SK-N-DZ (cell line): Measurements from ENCODE around the gene NOL7.

ENCODE experiments used
- DNase-seq: peaks from one replicate; pipeline ENCODE4 v3.0.0-alpha.2; 2015; ENCODE audit warnings: low spot score

NOL7 gene

DNA sequence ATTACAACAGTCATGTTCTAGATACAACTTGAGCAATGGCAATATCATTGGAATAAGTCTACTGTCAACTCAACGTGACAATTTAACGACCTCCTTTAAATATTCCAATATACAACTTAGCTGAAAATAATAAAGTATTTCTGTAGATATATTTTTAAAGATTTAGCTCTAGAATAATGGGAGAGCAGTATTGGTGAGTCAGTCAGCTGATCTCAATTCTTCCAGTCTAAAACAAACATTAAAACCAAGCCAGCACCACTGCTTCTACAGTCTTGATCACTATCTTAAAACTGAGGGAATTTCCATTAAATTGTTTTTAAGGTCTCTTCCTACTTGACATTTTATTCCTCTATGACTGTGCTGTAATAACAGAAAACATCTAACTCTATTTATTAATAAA is 38.2 kb downstream of the NOL7 start:
- DNase-seq: no peak

- no peak for DNase-seq
These were observed 39.4 kb downstream of the NOL7 start for GRCh38 chr6:13654496-13654895.

- DNase-seq: no peak
These were observed 40.6 kb downstream of the NOL7 start for GRCh38 chr6:13655700-13656099.

DNA sequence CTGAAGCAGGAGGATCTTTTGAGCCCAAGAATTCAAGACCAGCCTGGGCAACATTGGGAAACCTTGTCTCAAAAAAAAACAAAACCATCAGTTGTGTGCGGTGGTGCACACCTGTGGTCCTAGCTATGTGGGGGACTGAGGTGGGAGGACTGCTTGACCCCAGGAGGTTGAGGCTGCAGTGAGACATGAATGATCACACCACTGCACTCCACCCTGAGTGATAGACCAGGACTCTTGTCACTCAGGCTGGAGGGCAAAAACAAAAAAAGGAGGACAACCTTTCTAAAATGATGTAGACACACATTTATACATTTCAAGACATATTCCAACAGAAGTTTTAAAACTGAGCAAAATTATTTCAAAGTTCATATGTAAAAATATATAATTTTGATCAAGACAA is 45.1 kb downstream of the NOL7 start:
- DNase-seq: no peak

DNA sequence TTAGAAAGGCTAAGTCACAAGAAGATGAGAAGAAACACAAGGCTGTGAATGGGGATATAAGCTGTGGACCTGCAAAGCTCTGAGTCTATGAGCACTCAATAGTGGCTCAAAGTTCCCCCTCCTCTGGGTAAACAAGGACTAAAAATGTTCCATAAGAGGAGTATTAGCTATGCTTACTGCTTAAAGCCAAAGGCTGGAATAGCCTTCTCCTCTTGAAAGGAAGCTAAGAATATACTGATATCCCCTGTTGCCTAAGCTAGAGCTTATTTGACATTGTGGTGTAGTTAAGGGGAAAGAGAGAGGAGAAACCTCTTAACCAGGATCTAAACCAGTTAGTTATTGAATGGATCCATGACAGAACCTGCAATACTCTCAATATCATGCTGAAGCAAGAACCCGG is 45.8 kb downstream of the NOL7 start:
- no peak for DNase-seq

DNA sequence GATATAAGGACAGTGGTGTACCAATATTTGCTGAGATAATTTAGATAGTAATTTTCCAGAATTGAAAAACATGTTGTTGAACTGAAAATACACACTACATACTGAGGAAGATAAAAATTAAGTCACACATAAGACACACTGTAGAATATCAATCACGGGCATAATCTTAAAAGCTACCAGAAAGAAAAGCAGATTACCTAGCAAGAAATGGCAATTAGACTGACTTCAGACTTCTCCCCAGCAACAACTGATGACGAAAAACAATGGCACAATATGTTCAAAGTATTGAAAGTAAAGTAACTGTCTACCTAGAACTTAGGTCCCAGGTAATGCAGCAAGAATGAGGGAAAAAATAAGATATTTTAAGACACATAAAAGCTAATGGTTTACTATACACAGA is 46.5 kb downstream of the NOL7 start:
- DNase-seq: no peak

DNA sequence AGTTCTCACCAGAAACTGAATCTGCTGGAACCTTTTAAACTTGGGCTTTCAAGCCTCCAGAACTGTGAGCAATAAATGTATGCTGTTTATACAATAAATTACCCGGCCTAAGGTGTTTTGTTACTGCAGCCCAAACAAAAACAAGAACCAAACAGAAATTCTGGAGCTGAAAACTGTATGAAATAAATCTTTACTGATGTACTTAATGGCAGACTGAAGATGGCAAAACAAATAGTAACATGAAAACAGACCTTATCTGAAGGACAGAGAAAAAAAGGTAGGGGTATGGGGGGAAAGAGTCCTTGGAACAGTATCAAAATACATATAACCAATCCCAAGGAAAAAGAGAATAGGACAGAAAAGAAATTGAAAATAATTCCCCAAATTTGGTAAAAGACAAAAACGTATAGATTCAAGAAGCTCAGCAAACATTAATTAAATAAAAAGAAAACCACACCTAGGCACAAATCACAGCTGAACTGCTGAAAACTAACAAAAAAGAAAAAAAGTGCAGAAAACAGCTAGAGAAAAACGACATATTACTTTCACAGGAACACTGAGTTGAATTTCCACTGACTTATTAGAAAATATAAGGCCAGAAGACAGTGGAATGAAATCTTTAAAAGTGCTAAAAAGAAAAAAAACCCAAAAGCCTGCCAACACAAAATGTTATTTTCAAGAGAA is 47.7 kb downstream of the NOL7 start:
- no peak for DNase-seq

GRCh38 chr6:13663986-13664385 is 48.9 kb downstream of the NOL7 start:
- no peak for DNase-seq

DNA sequence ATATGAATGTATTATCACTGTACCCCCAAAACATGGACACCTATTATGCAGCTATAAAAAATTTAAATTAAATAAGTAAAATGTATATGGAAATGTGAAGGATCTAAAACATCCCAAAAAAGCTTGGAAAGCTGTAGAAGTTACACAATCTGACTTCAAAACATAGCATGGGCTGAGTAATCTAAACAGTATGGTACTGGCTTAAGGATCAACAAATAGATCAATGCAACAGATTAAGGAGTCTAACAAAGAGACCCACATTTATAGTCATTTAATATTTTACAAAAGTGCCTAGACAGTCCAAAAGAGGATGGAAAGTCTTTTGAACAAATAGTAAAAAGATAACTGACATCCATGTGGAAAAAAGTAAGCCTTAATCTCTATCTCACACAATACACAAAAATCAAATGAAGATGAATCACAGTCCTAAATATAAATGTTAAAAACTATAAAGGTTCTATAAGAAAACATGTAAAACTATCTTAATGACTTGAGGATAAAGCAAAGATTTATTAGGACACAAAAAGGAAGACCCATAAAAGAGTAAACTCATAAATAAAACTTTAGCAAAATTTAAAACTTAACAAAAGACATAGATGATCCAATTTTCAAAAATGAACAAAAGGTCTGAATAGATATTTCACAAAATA is 49.7 kb downstream of the NOL7 start:
- no peak for DNase-seq

- no peak for DNase-seq
These were observed 51.3 kb downstream of the NOL7 start for GRCh38 chr6:13666194-13667105.

DNA sequence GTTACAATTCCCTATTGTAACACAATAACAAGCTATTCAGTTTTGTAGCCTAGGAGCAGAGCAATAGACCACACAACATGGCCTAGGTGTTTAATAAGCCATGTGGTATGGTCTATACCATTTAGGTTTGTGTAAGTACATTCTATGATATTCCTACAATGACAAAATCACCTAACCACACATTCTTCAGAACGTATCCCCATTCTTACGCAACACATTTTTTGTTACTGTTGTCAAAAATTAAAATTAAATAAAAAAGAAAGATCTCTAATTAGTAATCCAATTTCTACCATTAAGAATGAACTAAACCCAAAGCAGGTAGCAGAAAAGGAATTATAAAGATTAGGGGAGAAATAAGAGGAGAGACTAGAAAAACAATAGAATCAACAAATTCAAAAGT is 52.5 kb downstream of the NOL7 start:
- DNase-seq: no peak

DNA sequence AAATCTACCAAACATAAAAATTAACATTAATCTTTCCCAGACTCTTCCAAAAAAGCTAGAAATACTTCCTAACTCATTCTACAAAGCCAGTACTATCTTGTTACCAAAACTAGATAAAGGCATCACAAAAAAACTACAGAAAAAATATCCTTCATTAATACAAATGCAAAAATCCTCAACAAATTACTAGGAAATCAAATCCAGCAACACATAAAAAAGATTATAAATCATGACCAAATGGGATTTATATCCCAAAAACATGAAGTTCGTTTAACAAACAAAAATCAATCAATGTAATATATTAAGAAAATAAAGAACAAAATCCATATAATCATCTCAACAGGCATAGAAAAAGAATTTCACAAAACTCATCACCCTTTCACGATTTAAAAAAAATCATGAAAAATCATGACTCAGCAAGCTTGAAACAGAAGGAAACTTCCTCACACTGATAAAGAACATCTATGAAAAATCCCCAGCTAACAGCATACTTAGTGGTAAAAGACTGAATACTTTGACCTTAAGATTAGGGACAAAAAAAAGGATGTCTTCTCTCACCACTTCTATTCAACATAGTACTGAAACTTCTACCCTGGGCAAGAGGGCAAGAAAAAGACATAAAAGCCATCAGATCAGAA is 53.3 kb downstream of the NOL7 start:
- no peak for DNase-seq

GRCh38 chr6:13669476-13669875 is 54.3 kb downstream of the NOL7 start:
- DNase-seq: no peak
